Epithelial cell of proximal tubule (primary cell): ENCODE data around the gene ASAP2. TPM values are rescaled to one million over a fixed set of nuclear protein-coding genes. Genes with fewer than 3 reads are reported as not detected.

Experiments used
- DNase-seq: peaks from one replicate; pipeline ENCODE4 v3.0.0-alpha.2; 2011; ENCODE audit warnings: low read depth
- H3K4me3 ChIP-seq: 2 replicates; pipeline ENCODE4 v1.5.1; 2011; ENCODE audit warnings: low read depth, mild to moderate bottlenecking, low read length
- CTCF ChIP-seq: conservative IDR thresholded peaks from 2 replicates; pipeline ENCODE4 v1.5.1; 2012; ENCODE audit warnings: low read depth, mild to moderate bottlenecking, low read length
- total RNA-seq: library from RNA; depleted of rRNA; stranded (reverse); fragments of >200 nt; gene quantifications from 2 replicates; pipeline ENCODE4 v1.2.3, GENCODE V29; 2015

Gene ASAP2
- total RNA-seq, 1 donor from 2014 or later: 33.0 TPM

GRCh38 chr2:9274701-9275343, 68.2 kb downstream of the ASAP2 start:
- no peak overlapping the region for H3K4me3 ChIP-seq
- DNase-seq: no peak
- no peak for TF ChIP-seq CTCF

- DNase-seq: no peak
- no peak overlapping the region for H3K4me3 ChIP-seq
- no peak for TF ChIP-seq CTCF
Observed at GRCh38 chr2:9275399-9275798, 68.8 kb downstream of the ASAP2 start.

- no peak for DNase-seq
- TF ChIP-seq CTCF: no peak
- no peak overlapping the region for H3K4me3 ChIP-seq
Observed at GRCh38 chr2:9276074-9276473, 69.5 kb downstream of the ASAP2 start.

GRCh38 chr2:9276901-9277451, 70.4 kb downstream of the ASAP2 start:
- TF ChIP-seq CTCF: no peak
- DNase-seq: no peak

GRCh38 chr2:9278439-9278838, 71.8 kb downstream of the ASAP2 start:
- no peak for DNase-seq
- no peak overlapping the region for H3K4me3 ChIP-seq
- peak; percentile 4 for TF ChIP-seq CTCF

More at GRCh38 chr2:9276901-9277451, 70.4 kb downstream of the ASAP2 start:
- no peak overlapping the region for H3K4me3 ChIP-seq

GRCh38 chr2:9279426-9279825, 72.8 kb downstream of the ASAP2 start:
- TF ChIP-seq CTCF: no peak
- H3K4me3 ChIP-seq: no peak overlapping the region
- no peak for DNase-seq

- DNase-seq: no peak
- H3K4me3 ChIP-seq: no peak overlapping the region
- no peak for TF ChIP-seq CTCF
Observed at GRCh38 chr2:9280224-9280623, 73.6 kb downstream of the ASAP2 start.
